SW480 (cell line): ENCODE measurements around the gene MED15.

Source experiments
- DNase-seq: peaks from one replicate; pipeline ENCODE4 v3.0.0-alpha.2; 2016; ENCODE audit warnings: low spot score

MED15 gene

GRCh38 chr22:20552443-20553401 is 45.3 kb downstream of the MED15 start:
- no peak for DNase-seq

- DNase-seq = no peak
These were observed 46.7 kb downstream of the MED15 start for GRCh38 chr22:20553947-20554741.

GRCh38 chr22:20554824-20555223 is 47.4 kb downstream of the MED15 start:
- DNase-seq = no peak

GRCh38 chr22:20558534-20558933 is 51.1 kb downstream of the MED15 start:
- DNase-seq = no peak

- DNase-seq = no peak
These were observed 51.9 kb downstream of the MED15 start for GRCh38 chr22:20559174-20559760.

GRCh38 chr22:20560716-20561115 is 53.3 kb downstream of the MED15 start:
- no peak for DNase-seq

- DNase-seq = no peak
These were observed 54.5 kb downstream of the MED15 start for GRCh38 chr22:20561882-20562281.

- DNase-seq = no peak
These were observed 55.4 kb downstream of the MED15 start for GRCh38 chr22:20562607-20563465.

- no peak for DNase-seq
These were observed 56.1 kb downstream of the MED15 start for GRCh38 chr22:20563466-20563906.

- no peak for DNase-seq
These were observed 56.5 kb downstream of the MED15 start for GRCh38 chr22:20563941-20564371.

- no peak for DNase-seq
These were observed 57.8 kb downstream of the MED15 start for GRCh38 chr22:20565079-20565734.

- DNase-seq = no peak
These were observed 58.4 kb downstream of the MED15 start for GRCh38 chr22:20565761-20566160.

GRCh38 chr22:20566420-20567260 is 59.2 kb downstream of the MED15 start:
- DNase-seq = no peak

GRCh38 chr22:20567371-20567847 is 60.0 kb downstream of the MED15 start:
- peak; percentile 9 for DNase-seq

GRCh38 chr22:20567993-20568417 is 60.6 kb downstream of the MED15 start:
- DNase-seq = peak; percentile 26

- no peak for DNase-seq
These were observed 61.2 kb downstream of the MED15 start for GRCh38 chr22:20568502-20569058.

- DNase-seq = peak; percentile 96
These were observed 61.9 kb downstream of the MED15 start for GRCh38 chr22:20569059-20570058.

GRCh38 chr22:20571078-20571503 is 63.7 kb downstream of the MED15 start:
- DNase-seq = no peak
